Muscle layer of colon (tissue), 2 donors: ENCODE data around the gene HADH.

ENCODE experiments used
- H3K27ac ChIP-seq: one replicate; pipeline ENCODE4 v1.7.0; 2013; ENCODE audit warnings: low read depth, mild to moderate bottlenecking, low read length, moderate library complexity
- H3K27me3 ChIP-seq, 2 donors: one replicate each; pipeline ENCODE4 v1.7.0; 2013; ENCODE audit warnings: low read length in 2 of 2, mild to moderate bottlenecking in 2 of 2; ENCODE audit not compliant: insufficient read depth in 2 of 2, control insufficient read depth in 1 of 2
- H3K36me3 ChIP-seq: one replicate; pipeline ENCODE4 v1.7.0; 2013; ENCODE audit warnings: mild to moderate bottlenecking, low read length; ENCODE audit not compliant: insufficient read depth
- H3K4me1 ChIP-seq: one replicate; pipeline ENCODE4 v1.7.0; 2013; ENCODE audit warnings: mild to moderate bottlenecking, low read length; ENCODE audit not compliant: insufficient read depth
- H3K4me3 ChIP-seq, 2 donors: one replicate each; pipeline ENCODE4 v1.7.0; 2013; ENCODE audit warnings: low read length in 2 of 2, low read depth in 1 of 2, mild to moderate bottlenecking in 1 of 2, moderate library complexity in 1 of 2
- H3K9ac ChIP-seq: one replicate; pipeline ENCODE4 v1.7.0; 2013; ENCODE audit warnings: low read length
- H3K9me3 ChIP-seq: one replicate; pipeline ENCODE4 v1.7.0; 2013; ENCODE audit warnings: mild to moderate bottlenecking, low read length
- donor health status: abdominal sarcoma.
- donor health status: Adenocarcinoma of cecum.

The HADH gene

DNA sequence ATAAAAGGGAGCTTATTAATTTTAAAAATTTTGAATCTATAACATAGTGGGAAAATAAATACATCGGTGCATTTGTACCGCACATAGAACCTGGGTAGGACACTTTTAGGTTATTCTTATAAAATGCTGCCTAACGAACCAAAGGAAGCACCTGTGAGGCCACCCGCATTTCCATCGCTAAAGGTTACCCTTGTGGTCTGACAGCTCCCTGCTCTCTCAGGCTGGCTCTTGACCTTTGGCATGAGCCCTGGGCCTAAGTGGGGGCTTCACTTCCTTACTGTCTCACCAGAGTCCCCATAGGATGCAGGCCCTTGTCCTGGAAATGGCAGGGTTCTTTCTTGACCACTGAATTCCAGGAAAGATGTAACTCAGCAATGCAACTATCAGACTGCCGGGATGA is 46.0 kb downstream of the HADH start:
- H3K27ac ChIP-seq = no peak overlapping the region
- H3K9ac ChIP-seq = no peak overlapping the region
- H3K9me3 ChIP-seq = no peaks in the 10 kb centered on the region
- peaks cover 31% of the 10 kb centered on the region for H3K36me3 ChIP-seq
- no peaks in the 10 kb centered on the region for H3K4me1 ChIP-seq
- H3K27me3 ChIP-seq = no peaks in the 10 kb centered on the region
- H3K4me3 ChIP-seq = no peak overlapping the region

DNA sequence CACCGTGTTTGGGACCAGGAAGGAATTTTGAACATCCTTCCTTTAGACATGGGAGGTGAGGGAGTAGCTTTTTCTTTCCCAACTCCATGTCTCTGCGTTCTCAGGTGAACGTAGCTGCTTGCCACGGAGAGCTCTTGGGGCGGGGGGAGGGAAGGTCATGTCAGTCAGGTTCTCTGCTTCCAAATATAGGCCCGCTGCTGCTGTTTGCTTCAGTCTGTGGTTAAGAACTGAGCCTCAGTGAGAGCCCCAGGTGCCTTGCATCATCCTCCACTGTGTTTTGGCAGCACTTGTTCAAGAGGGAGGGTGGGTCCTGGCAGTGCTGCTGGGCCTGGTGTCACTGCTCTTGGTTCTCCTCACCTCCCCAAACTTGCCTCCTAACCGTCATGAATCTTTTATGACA is 46.5 kb downstream of the HADH start:
- no peak overlapping the region for H3K27ac ChIP-seq
- peaks cover 26% of the 10 kb centered on the region for H3K36me3 ChIP-seq
- no peaks in the 10 kb centered on the region for H3K27me3 ChIP-seq
- no peaks in the 10 kb centered on the region for H3K4me1 ChIP-seq
- no peaks in the 10 kb centered on the region for H3K9me3 ChIP-seq
- H3K4me3 ChIP-seq = no peak overlapping the region
- H3K9ac ChIP-seq = no peak overlapping the region

- Histone ChIP-seq H3K9ac (no peak overlapping the region), H3K27me3 (no peaks in the 10 kb centered on the region), H3K36me3 (peaks cover 19% of the 10 kb centered on the region), H3K4me1 (no peaks in the 10 kb centered on the region), H3K27ac (no peak overlapping the region), H3K9me3 (no peaks in the 10 kb centered on the region), H3K4me3 (no peak overlapping the region)
These were observed 48.2 kb downstream of the HADH start for GRCh38 chr4:108037884-108038283.

- no peaks in the 10 kb centered on the region for H3K36me3 ChIP-seq
- no peaks in the 10 kb centered on the region for H3K27me3 ChIP-seq
- peaks cover 11% of the 10 kb centered on the region for H3K4me1 ChIP-seq
- no peak overlapping the region for H3K9ac ChIP-seq
- no peak overlapping the region for H3K27ac ChIP-seq
- H3K9me3 ChIP-seq = no peaks in the 10 kb centered on the region
- H3K4me3 ChIP-seq = no peak overlapping the region
These were observed 53.2 kb downstream of the HADH start for GRCh38 chr4:108042927-108043326.

- Histone ChIP-seq H3K36me3 (no peaks in the 10 kb centered on the region), H3K9me3 (no peaks in the 10 kb centered on the region), H3K27ac (no peak overlapping the region), H3K4me1 (peaks cover 11% of the 10 kb centered on the region), H3K9ac (no peak overlapping the region), H3K4me3 (no peak overlapping the region), H3K27me3 (no peaks in the 10 kb centered on the region)
These were observed 53.8 kb downstream of the HADH start for GRCh38 chr4:108043526-108043925.

- Histone ChIP-seq H3K9me3 (no peaks in the 10 kb centered on the region), H3K36me3 (no peaks in the 10 kb centered on the region), H3K27me3 (no peaks in the 10 kb centered on the region), H3K4me1 (peaks cover 11% of the 10 kb centered on the region), H3K27ac (no peak overlapping the region), H3K9ac (no peak overlapping the region), H3K4me3 (no peak overlapping the region)
These were observed 55.4 kb downstream of the HADH start for GRCh38 chr4:108044951-108045686.

DNA sequence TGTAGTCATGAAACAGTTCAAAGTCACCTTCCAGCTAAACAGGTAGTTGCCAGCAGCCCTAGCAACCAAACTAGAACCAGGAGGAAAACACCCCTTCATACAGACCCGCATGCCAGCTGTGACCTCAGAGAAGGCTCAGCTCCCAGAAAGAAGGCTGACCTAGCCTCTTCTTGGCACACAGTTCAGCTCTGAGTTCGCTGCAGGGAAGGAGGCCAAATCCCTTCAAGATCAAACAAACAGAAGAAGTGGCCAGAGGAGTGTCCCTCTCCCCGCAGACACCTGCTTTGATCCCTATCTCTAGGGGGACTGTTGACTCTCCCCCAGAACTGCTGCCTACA is 56.0 kb downstream of the HADH start:
- Histone ChIP-seq H3K27me3 (no peaks in the 10 kb centered on the region), H3K9me3 (no peaks in the 10 kb centered on the region), H3K27ac (no peak overlapping the region), H3K4me1 (peaks cover 11% of the 10 kb centered on the region), H3K9ac (no peak overlapping the region), H3K4me3 (no peak overlapping the region), H3K36me3 (no peaks in the 10 kb centered on the region)

GRCh38 chr4:108047199-108047598 is 57.5 kb downstream of the HADH start:
- no peaks in the 10 kb centered on the region for H3K9me3 ChIP-seq
- H3K4me3 ChIP-seq = no peak overlapping the region
- no peaks in the 10 kb centered on the region for H3K36me3 ChIP-seq
- peaks cover 11% of the 10 kb centered on the region for H3K4me1 ChIP-seq
- H3K27me3 ChIP-seq = no peaks in the 10 kb centered on the region
- H3K9ac ChIP-seq = no peak overlapping the region
- H3K27ac ChIP-seq = no peak overlapping the region

GRCh38 chr4:108048157-108048556 is 58.5 kb downstream of the HADH start:
- H3K27ac ChIP-seq = no peak overlapping the region
- H3K9me3 ChIP-seq = no peaks in the 10 kb centered on the region
- no peaks in the 10 kb centered on the region for H3K27me3 ChIP-seq
- H3K4me1 ChIP-seq = peaks cover 11% of the 10 kb centered on the region
- H3K4me3 ChIP-seq = no peak overlapping the region
- H3K36me3 ChIP-seq = no peaks in the 10 kb centered on the region
- no peak overlapping the region for H3K9ac ChIP-seq

GRCh38 chr4:108048997-108049396 is 59.3 kb downstream of the HADH start:
- no peaks in the 10 kb centered on the region for H3K27me3 ChIP-seq

GRCh38 chr4:108049406-108049805 is 59.7 kb downstream of the HADH start:
- Histone ChIP-seq H3K27ac (no peak overlapping the region), H3K9me3 (no peaks in the 10 kb centered on the region), H3K27me3 (no peaks in the 10 kb centered on the region), H3K4me3 (no peak overlapping the region), H3K9ac (no peak overlapping the region), H3K36me3 (no peaks in the 10 kb centered on the region), H3K4me1 (peaks cover 11% of the 10 kb centered on the region)

More at GRCh38 chr4:108048997-108049396, 59.3 kb downstream of the HADH start:
- no peak overlapping the region for H3K4me3 ChIP-seq
- H3K27ac ChIP-seq = no peak overlapping the region
- peaks cover 11% of the 10 kb centered on the region for H3K4me1 ChIP-seq
- H3K9me3 ChIP-seq = no peaks in the 10 kb centered on the region
- H3K9ac ChIP-seq = no peak overlapping the region
- no peaks in the 10 kb centered on the region for H3K36me3 ChIP-seq
